ENCODE results near the gene RASGEF1C.

RASGEF1C gene

GRCh38 chr5:180060192-180060591, 148.8 kb downstream of the RASGEF1C start:
- no peak for TF ChIP-seq CTCF (IDR thresholded peaks at IDR 0.05; ENCODE audit: low read depth, low read length, missing control alignments)
- no peak overlapping the region for H3K27ac ChIP-seq
- in situ Hi-C loops (cut with HindIII; ENCODE audit: low pct_ligation_motif_present, low sequenced_read_pairs), result no loop called here
- H3K4me3 ChIP-seq (ENCODE audit: low read depth, low read length), result no peak overlapping the region
- H3K27me3 ChIP-seq (replicated peaks), result no peaks in the 10 kb centered on the region
- no peak for DNase-seq
- H3K36me3 ChIP-seq (replicated peaks), result no peaks in the 10 kb centered on the region

- TF ChIP-seq CTCF (IDR thresholded peaks at IDR 0.05; ENCODE audit: low read depth, low read length, missing control alignments), result no peak
- H3K27ac ChIP-seq, result no peak overlapping the region
- in situ Hi-C loops (cut with HindIII; ENCODE audit: low pct_ligation_motif_present, low sequenced_read_pairs), result no loop called here
- no peaks in the 10 kb centered on the region for H3K36me3 ChIP-seq (replicated peaks)
- no peak overlapping the region for H3K4me3 ChIP-seq (ENCODE audit: low read depth, low read length)
- no peak for DNase-seq
- no peaks in the 10 kb centered on the region for H3K27me3 ChIP-seq (replicated peaks)
Observed at GRCh38 chr5:180059326-180059725, 149.7 kb downstream of the RASGEF1C start.

- no peaks in the 10 kb centered on the region for H3K36me3 ChIP-seq (replicated peaks)
- no peak overlapping the region for H3K27ac ChIP-seq
- DNase-seq, result no peak
- H3K27me3 ChIP-seq (replicated peaks), result no peaks in the 10 kb centered on the region
- in situ Hi-C loops (cut with HindIII; ENCODE audit: low pct_ligation_motif_present, low sequenced_read_pairs), result no loop called here
- no peak for TF ChIP-seq CTCF (IDR thresholded peaks at IDR 0.05; ENCODE audit: low read depth, low read length, missing control alignments)
- no peak overlapping the region for H3K4me3 ChIP-seq (ENCODE audit: low read depth, low read length)
Observed at GRCh38 chr5:180056153-180056552, 152.9 kb downstream of the RASGEF1C start.

GRCh38 chr5:180054226-180054625, 154.8 kb downstream of the RASGEF1C start:
- no peak for DNase-seq
- no peaks in the 10 kb centered on the region for H3K36me3 ChIP-seq (replicated peaks)
- in situ Hi-C loops (cut with HindIII; ENCODE audit: low pct_ligation_motif_present, low sequenced_read_pairs), result no loop called here
- no peak overlapping the region for H3K27ac ChIP-seq
- TF ChIP-seq CTCF (IDR thresholded peaks at IDR 0.05; ENCODE audit: low read depth, low read length, missing control alignments), result no peak
- no peaks in the 10 kb centered on the region for H3K27me3 ChIP-seq (replicated peaks)
- H3K4me3 ChIP-seq (ENCODE audit: low read depth, low read length), result no peak overlapping the region

GRCh38 chr5:180053061-180053602, 155.9 kb downstream of the RASGEF1C start:
- in situ Hi-C loops (cut with HindIII; ENCODE audit: low pct_ligation_motif_present, low sequenced_read_pairs), result no loop called here
- Histone ChIP-seq H3K27ac (no peak overlapping the region), H3K36me3 (replicated peaks) (no peaks in the 10 kb centered on the region), H3K27me3 (replicated peaks) (no peaks in the 10 kb centered on the region), H3K4me3 (ENCODE audit: low read depth, low read length) (no peak overlapping the region)
- DNase-seq, result no peak
- TF ChIP-seq CTCF (IDR thresholded peaks at IDR 0.05; ENCODE audit: low read depth, low read length, missing control alignments), result no peak

- no peak for DNase-seq
- H3K27me3 ChIP-seq (replicated peaks), result no peaks in the 10 kb centered on the region
- H3K4me3 ChIP-seq (ENCODE audit: low read depth, low read length), result no peak overlapping the region
- TF ChIP-seq CTCF (IDR thresholded peaks at IDR 0.05; ENCODE audit: low read depth, low read length, missing control alignments), result no peak
- H3K36me3 ChIP-seq (replicated peaks), result no peaks in the 10 kb centered on the region
- in situ Hi-C loops (cut with HindIII; ENCODE audit: low pct_ligation_motif_present, low sequenced_read_pairs), result no loop called here
- H3K27ac ChIP-seq, result no peak overlapping the region
Observed at GRCh38 chr5:180052211-180052818, 156.7 kb downstream of the RASGEF1C start.

All from brain microvascular endothelial cell (primary cell).